Endothelial cell (in vitro differentiated cells): Measurements from ENCODE around the gene ADORA2B. TPM values are rescaled to one million over a fixed set of nuclear protein-coding genes. Genes with fewer than 3 reads are reported as not detected.

Experiments used
- DNase-seq: peaks from one replicate; pipeline ENCODE4 v3.0.0; 2021; ENCODE audit warnings: low spot score
- H3K27ac Mint-ChIP-seq: one replicate; pipeline ENCODE4 v1.8.0; 2021; ENCODE audit warnings: mixed read lengths, inconsistent platforms; ENCODE audit not compliant: unreplicated experiment
- H3K27me3 Mint-ChIP-seq: one replicate; pipeline ENCODE4 v1.8.0; 2021; ENCODE audit warnings: mild to moderate bottlenecking, moderate library complexity, mixed read lengths, inconsistent platforms; ENCODE audit not compliant: unreplicated experiment
- H3K36me3 Mint-ChIP-seq: one replicate; pipeline ENCODE4 v1.8.0; 2021; ENCODE audit warnings: mild to moderate bottlenecking, low read depth, mixed read lengths, inconsistent platforms; ENCODE audit not compliant: unreplicated experiment
- H3K4me1 Mint-ChIP-seq: one replicate; pipeline ENCODE4 v1.8.0; 2021; ENCODE audit warnings: mild to moderate bottlenecking, mixed read lengths, inconsistent platforms; ENCODE audit not compliant: unreplicated experiment
- H3K4me3 Mint-ChIP-seq: one replicate; pipeline ENCODE4 v1.8.0; 2021; ENCODE audit warnings: mild to moderate bottlenecking, mixed read lengths, inconsistent platforms; ENCODE audit not compliant: unreplicated experiment
- H3K9me3 Mint-ChIP-seq: one replicate; pipeline ENCODE4 v1.8.0; 2021; ENCODE audit warnings: mixed read lengths, inconsistent platforms; ENCODE audit not compliant: unreplicated experiment
- total RNA-seq: library from RNA; stranded (reverse); fragmentation: NEBNext Ultra II Directional; extraction: Animal tissue kit (Norgen Biotek cat#: 25700); gene quantifications from one replicate; pipeline ENCODE4 v1.2.1, GENCODE V29; 2021; ENCODE audit not compliant: unreplicated experiment
- TF ChIP-seq, protein P1 (sequence below): fragments of 200-600 bp; sonication (generic); IDR thresholded peaks from one replicate; pipeline ENCODE4 v1.5.0; 2021; ENCODE audit warnings: antibody characterized with exemption; ENCODE audit not compliant: unreplicated experiment

ADORA2B gene
- total RNA-seq, 1 donor from 2014 or later: 5.2 TPM

GRCh38 chr17:15912416-15912955 lies 32.4 kb upstream of the ADORA2B start:
- TF ChIP-seq, protein P1, sequence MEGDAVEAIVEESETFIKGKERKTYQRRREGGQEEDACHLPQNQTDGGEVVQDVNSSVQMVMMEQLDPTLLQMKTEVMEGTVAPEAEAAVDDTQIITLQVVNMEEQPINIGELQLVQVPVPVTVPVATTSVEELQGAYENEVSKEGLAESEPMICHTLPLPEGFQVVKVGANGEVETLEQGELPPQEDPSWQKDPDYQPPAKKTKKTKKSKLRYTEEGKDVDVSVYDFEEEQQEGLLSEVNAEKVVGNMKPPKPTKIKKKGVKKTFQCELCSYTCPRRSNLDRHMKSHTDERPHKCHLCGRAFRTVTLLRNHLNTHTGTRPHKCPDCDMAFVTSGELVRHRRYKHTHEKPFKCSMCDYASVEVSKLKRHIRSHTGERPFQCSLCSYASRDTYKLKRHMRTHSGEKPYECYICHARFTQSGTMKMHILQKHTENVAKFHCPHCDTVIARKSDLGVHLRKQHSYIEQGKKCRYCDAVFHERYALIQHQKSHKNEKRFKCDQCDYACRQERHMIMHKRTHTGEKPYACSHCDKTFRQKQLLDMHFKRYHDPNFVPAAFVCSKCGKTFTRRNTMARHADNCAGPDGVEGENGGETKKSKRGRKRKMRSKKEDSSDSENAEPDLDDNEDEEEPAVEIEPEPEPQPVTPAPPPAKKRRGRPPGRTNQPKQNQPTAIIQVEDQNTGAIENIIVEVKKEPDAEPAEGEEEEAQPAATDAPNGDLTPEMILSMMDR: no peak
- Mint-ChIP-seq H3K36me3 (peaks cover 8% of the 10 kb centered on the region), H3K9me3 (peaks cover 5% of the 10 kb centered on the region), H3K4me1 (peaks cover 29% of the 10 kb centered on the region), H3K4me3 (no peak overlapping the region), H3K27me3 (peaks cover 5% of the 10 kb centered on the region), H3K27ac (no peak overlapping the region)
- no peak for DNase-seq

DNA sequence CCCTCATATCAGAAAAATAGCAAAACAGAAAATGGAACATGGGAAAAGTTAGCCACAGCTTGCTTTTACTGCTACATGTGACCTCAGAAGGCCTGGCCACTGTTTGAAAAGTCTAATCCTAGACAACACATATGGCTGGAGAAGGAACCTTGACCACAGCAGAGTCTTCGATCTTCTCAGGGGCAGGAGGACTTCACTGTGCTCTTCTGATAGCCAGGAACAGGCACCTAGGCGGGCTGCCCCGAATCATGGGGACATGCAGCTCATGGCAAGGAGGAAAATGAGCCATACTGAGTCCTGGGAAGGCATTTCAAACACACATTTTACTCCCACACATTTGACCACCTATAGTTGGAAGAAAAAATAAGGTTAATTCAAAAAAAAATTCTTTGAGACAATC lies 31.1 kb upstream of the ADORA2B start:
- Mint-ChIP-seq H3K4me3 (no peak overlapping the region), H3K4me1 (peaks cover 28% of the 10 kb centered on the region), H3K36me3 (peaks cover 8% of the 10 kb centered on the region), H3K27me3 (peaks cover 5% of the 10 kb centered on the region), H3K27ac (peak overlapping the region; percentile 83), H3K9me3 (peaks cover 5% of the 10 kb centered on the region)
- TF ChIP-seq, protein P1: no peak
- no peak for DNase-seq

DNA sequence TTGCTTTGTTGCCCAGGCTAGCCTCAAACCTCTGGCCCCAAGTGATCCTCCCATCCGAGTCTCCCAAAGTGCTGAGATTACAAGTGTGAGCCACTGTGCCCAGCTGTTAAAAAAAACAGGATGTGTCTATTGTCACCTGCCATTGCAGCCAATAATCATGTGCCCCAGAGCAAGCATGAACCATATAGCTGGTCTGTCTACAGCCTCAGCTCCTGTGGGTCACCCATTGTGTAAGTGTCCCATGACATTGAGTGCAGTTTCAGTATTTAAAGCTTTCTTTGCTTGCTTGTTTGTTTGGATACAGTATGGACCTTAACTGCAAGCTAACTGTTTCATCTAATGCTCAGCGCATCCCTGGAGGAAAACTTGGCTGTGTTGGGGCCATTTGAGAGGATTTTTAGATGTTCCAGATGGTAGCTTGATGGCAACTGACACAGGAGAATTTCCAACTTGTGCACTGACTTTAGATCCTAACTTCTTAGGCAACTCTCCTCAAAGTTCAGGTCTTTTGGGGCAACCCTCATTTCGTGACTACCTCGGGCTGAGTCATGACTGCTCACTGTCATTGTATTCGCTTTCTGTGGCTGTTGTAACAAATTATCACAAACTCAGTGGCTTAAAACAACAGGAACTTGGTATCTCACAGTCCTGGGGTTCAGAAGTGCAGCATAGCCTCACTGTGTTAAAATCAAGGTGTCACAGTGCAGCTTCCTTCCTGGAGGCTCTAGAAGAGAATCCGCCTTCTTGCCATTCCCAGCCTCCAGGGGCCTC lies 30.3 kb upstream of the ADORA2B start:
- DNase-seq: no peak
- peaks cover 8% of the 10 kb centered on the region for H3K36me3 Mint-ChIP-seq
- peaks cover 25% of the 10 kb centered on the region for H3K4me1 Mint-ChIP-seq
- peaks cover 5% of the 10 kb centered on the region for H3K9me3 Mint-ChIP-seq
- H3K27ac Mint-ChIP-seq: peak overlapping the region; percentile 83
- no peak overlapping the region for H3K4me3 Mint-ChIP-seq
- TF ChIP-seq, protein P1: no peak
- peaks cover 5% of the 10 kb centered on the region for H3K27me3 Mint-ChIP-seq

DNA sequence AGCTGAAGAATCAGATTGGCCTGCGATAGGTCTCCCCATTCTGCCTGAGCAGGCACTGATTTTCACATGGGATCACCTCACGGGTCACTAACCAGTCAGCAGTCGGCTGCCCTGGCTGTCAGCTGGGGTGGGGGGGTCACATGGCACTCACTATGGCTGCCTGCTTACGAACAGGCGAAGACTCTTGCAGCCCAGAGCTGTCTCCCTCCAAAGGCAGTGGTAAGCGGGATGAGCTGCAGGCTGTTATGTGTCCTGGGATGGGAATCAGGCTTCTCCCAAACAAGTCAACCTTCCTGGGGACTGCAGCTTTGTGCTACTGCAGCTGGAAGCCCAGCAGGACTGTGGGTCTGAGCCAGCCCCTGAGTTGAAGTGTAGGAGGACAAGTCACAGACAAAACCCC lies 29.0 kb upstream of the ADORA2B start:
- Mint-ChIP-seq H3K4me3 (no peak overlapping the region), H3K4me1 (peaks cover 25% of the 10 kb centered on the region), H3K27me3 (peaks cover 5% of the 10 kb centered on the region), H3K27ac (no peak overlapping the region), H3K36me3 (peaks cover 8% of the 10 kb centered on the region), H3K9me3 (peaks cover 5% of the 10 kb centered on the region)
- TF ChIP-seq, protein P1: no peak
- no peak for DNase-seq

DNA sequence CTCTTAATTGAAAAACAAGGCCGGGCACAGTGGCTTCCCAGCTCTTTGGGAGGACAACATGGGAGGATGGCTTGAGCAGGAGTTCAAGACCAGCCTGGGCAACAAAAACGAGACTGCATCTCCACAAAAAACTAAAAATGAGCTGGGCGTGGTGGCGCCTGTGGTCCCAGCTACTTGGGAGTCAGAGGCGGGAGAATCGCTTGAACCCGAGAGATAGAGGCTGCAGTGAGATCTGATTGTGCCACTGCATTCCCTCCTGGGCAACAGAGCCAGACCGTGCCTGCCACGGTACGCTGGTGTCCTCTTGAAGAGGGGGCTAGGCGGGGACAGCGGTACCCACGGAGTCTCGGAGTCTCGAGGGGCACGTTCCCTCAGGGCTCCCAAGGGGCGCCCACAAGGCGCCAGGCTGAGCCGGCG lies 27.9 kb upstream of the ADORA2B start:
- DNase-seq: no peak
- Mint-ChIP-seq H3K4me1 (peaks cover 25% of the 10 kb centered on the region), H3K27ac (no peak overlapping the region), H3K4me3 (no peak overlapping the region), H3K27me3 (peaks cover 5% of the 10 kb centered on the region), H3K9me3 (peaks cover 5% of the 10 kb centered on the region), H3K36me3 (peaks cover 4% of the 10 kb centered on the region)
- TF ChIP-seq, protein P1: no peak
